ENCODE results near the gene CPN1. TPM values are rescaled to one million over a fixed set of nuclear protein-coding genes. Genes with fewer than 3 reads are reported as not detected.

CPN1 gene
- polyA plus RNA-seq, 1 experiment = not detected

DNA sequence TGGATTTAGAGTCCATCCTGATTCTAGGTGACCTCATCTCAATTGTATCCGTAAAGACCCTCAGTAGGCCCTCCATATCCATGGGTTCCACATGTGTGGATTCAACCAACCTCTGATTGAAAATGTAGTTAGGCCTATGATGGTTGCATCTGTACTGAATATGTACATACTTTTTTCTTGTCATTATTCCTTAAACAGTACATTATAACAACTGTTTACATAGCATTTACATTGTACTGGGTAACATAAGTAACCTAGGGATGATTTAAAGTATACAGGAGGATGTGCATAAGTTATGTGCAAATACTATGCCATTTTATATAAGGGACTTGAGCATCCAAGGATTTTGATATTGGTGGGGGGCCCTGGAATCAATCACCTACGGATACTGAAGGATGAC lies 10.1 kb downstream of the CPN1 start:
- TF ChIP-seq CTCF (IDR thresholded peaks at IDR 0.05; ENCODE audit: insufficient read depth, low read depth, low read length) = no peak
- Histone ChIP-seq H3K36me3 (ENCODE audit: control insufficient read depth, insufficient read depth, low read length) (no peaks in the 10 kb centered on the region), H3K4me3 (ENCODE audit: low read depth, low read length) (no peak overlapping the region), H3K27me3 (ENCODE audit: control insufficient read depth, insufficient read depth, low read length) (peaks cover 2% of the 10 kb centered on the region; the same call in 1 of the 2 replicates)
- ChIA-PET POLR2A (no interaction called here), CTCF (no interaction called here)
- no peak for DNase-seq (ENCODE audit: low read depth)

- no peak for TF ChIP-seq CTCF (IDR thresholded peaks at IDR 0.05; ENCODE audit: insufficient read depth, low read depth, low read length)
- no peak for DNase-seq (ENCODE audit: low read depth)
- POLR2A ChIA-PET = no interaction called here
- H3K27me3 ChIP-seq (ENCODE audit: control insufficient read depth, insufficient read depth, low read length) = peaks cover 3% of the 10 kb centered on the region; the same call in 1 of the 2 replicates
- no peak overlapping the region for H3K4me3 ChIP-seq (ENCODE audit: low read depth, low read length)
- H3K36me3 ChIP-seq (ENCODE audit: control insufficient read depth, insufficient read depth, low read length) = no peaks in the 10 kb centered on the region
- CTCF ChIA-PET = no interaction called here
Measured at GRCh38 chr10:100067466-100067865, 14.2 kb downstream of the CPN1 start.

GRCh38 chr10:100065084-100065660 lies 16.5 kb downstream of the CPN1 start:
- no peak overlapping the region for H3K4me3 ChIP-seq (ENCODE audit: low read depth, low read length)
- TF ChIP-seq CTCF (IDR thresholded peaks at IDR 0.05; ENCODE audit: insufficient read depth, low read depth, low read length) = no peak
- DNase-seq (ENCODE audit: low read depth) = no peak

DNA sequence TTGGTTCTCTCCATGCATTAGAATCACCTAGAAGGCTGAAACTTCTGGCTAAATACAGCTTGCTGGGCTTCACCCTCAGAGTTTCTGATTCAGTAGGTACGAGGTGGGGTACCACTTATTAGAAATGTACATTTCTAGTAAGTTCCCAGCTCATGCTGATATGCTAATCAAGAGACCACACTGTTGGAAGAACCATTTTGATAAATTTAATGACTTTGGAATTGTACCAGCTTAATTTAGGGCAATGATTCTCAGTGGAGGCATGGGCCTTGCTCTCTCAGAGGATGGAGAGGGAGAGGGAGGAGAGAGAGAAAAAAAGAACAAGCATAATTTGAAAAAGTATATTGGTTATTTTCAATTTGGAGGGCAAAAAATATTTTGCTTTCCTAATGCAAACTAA lies 20.3 kb downstream of the CPN1 start:
- TF ChIP-seq CTCF (IDR thresholded peaks at IDR 0.05; ENCODE audit: insufficient read depth, low read depth, low read length) = no peak

More at GRCh38 chr10:100065084-100065660, 16.5 kb downstream of the CPN1 start:
- Histone ChIP-seq H3K36me3 (ENCODE audit: control insufficient read depth, insufficient read depth, low read length) (no peaks in the 10 kb centered on the region), H3K27me3 (ENCODE audit: control insufficient read depth, insufficient read depth, low read length) (0 out of 2 replicates have a peak, but pooled peaks cover 1% of the 10 kb centered on the region)
- POLR2A ChIA-PET = no interaction called here
- CTCF ChIA-PET = no interaction called here

DNA sequence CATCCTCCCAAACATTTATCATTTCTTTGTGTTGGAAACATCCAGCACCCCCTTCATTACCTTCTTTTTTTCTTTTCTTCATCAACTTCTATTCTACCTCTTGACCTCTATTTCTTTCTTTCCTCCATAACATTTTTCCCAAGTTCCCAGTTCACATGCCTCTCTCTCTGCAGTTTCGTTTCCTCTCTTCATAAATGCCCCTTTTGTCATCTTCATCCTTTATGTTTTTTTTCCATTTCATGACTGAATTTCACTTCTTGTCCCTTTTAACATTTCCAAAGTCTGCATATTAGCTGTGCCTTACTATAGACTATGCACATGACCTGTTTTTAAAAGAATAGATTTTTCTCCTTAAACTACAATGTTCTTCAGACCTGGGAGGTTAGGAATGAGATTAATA lies 23.7 kb downstream of the CPN1 start:
- POLR2A ChIA-PET = no interaction called here
- DNase-seq (ENCODE audit: low read depth) = no peak
- CTCF ChIA-PET = interaction anchor here (1.2 kb wide), 1 partner anchor 12 kb away, joined by 6 read pairs; no protein-coding TSS in a partner anchor
- H3K4me3 ChIP-seq (ENCODE audit: low read depth, low read length) = no peak overlapping the region
- TF ChIP-seq CTCF (IDR thresholded peaks at IDR 0.05; ENCODE audit: insufficient read depth, low read depth, low read length) = no peak
- peaks cover 5% of the 10 kb centered on the region for H3K27me3 ChIP-seq (ENCODE audit: control insufficient read depth, insufficient read depth, low read length)
- no peaks in the 10 kb centered on the region for H3K36me3 ChIP-seq (ENCODE audit: control insufficient read depth, insufficient read depth, low read length)

More for the DNA sequence above, 20.3 kb downstream of the CPN1 start:
- no peaks in the 10 kb centered on the region for H3K36me3 ChIP-seq (ENCODE audit: control insufficient read depth, insufficient read depth, low read length)
- H3K27me3 ChIP-seq (ENCODE audit: control insufficient read depth, insufficient read depth, low read length) = peaks cover 3% of the 10 kb centered on the region; the same call in 1 of the 2 replicates
- ChIA-PET POLR2A (no interaction called here), CTCF (no interaction called here)
- no peak for DNase-seq (ENCODE audit: low read depth)
- H3K4me3 ChIP-seq (ENCODE audit: low read depth, low read length) = no peak overlapping the region
